ENCODE data around the gene RNF133. TPM values are rescaled to one million over a fixed set of nuclear protein-coding genes. Genes with fewer than 3 reads are reported as not detected.
"Not testable (repeated sequence)": the region's sequence is repeated elsewhere in the genome, so short reads cannot be mapped to it uniquely, and the experiment has no call there.

RNF133 gene
- total and polyA plus RNA-seq, 4 donors: 0.88 to 1.2 TPM; not detected in 2

- not testable (repeated sequence) for H3K36me3 ChIP-seq (ENCODE audit: control insufficient read depth, insufficient read depth, low read length); DNase-seq (ENCODE audit: low read depth in 4 of 6, low spot score in 6 of 6); H3K4me3 ChIP-seq (ENCODE audit: low read depth, low read length); H3K4me1 ChIP-seq (ENCODE audit: control insufficient read depth, insufficient read depth, low read length); H3K27ac ChIP-seq (ENCODE audit: low read depth, low read length); H3K27me3 ChIP-seq (ENCODE audit: control insufficient read depth, insufficient read depth, low read length); H3K9me3 ChIP-seq (ENCODE audit: control insufficient read depth, insufficient read depth, low read length)
- 44% methylated on average over 7 of the region's 9 CpGs for WGBS (ENCODE audit: insufficient coverage)
These were observed 19.6 kb downstream of the RNF133 start for GRCh38 chr7:122679269-122679709.

- DNase-seq (ENCODE audit: low read depth in 4 of 6, low spot score in 6 of 6): no peak
- H3K36me3 ChIP-seq (ENCODE audit: control insufficient read depth, insufficient read depth, low read length): no peaks in the 10 kb centered on the region
- no peaks in the 10 kb centered on the region for H3K27me3 ChIP-seq (ENCODE audit: control insufficient read depth, insufficient read depth, low read length)
- no peaks in the 10 kb centered on the region for H3K9me3 ChIP-seq (ENCODE audit: control insufficient read depth, insufficient read depth, low read length)
- no peaks in the 10 kb centered on the region for H3K4me1 ChIP-seq (ENCODE audit: control insufficient read depth, insufficient read depth, low read length)
- WGBS (ENCODE audit: insufficient coverage): no CpG with 5 or more reads among the region's 1 CpG
- H3K4me3 ChIP-seq (ENCODE audit: low read depth, low read length): no peak overlapping the region
- no peak overlapping the region for H3K27ac ChIP-seq (ENCODE audit: low read depth, low read length)
These were observed 21.8 kb downstream of the RNF133 start for GRCh38 chr7:122677149-122677548.

GRCh38 chr7:122676466-122676865, 22.5 kb downstream of the RNF133 start:
- H3K36me3 ChIP-seq (ENCODE audit: control insufficient read depth, insufficient read depth, low read length): no peaks in the 10 kb centered on the region
- H3K27me3 ChIP-seq (ENCODE audit: control insufficient read depth, insufficient read depth, low read length): no peaks in the 10 kb centered on the region
- H3K9me3 ChIP-seq (ENCODE audit: control insufficient read depth, insufficient read depth, low read length): no peaks in the 10 kb centered on the region
- no peak overlapping the region for H3K4me3 ChIP-seq (ENCODE audit: low read depth, low read length)
- no peak for DNase-seq (ENCODE audit: low read depth in 4 of 6, low spot score in 6 of 6)
- WGBS (ENCODE audit: insufficient coverage): 33% methylated on average over 1 of the region's 2 CpGs
- H3K4me1 ChIP-seq (ENCODE audit: control insufficient read depth, insufficient read depth, low read length): no peaks in the 10 kb centered on the region
- no peak overlapping the region for H3K27ac ChIP-seq (ENCODE audit: low read depth, low read length)

- no peak for DNase-seq (ENCODE audit: low read depth in 4 of 6, low spot score in 6 of 6)
- Histone ChIP-seq H3K36me3 (ENCODE audit: control insufficient read depth, insufficient read depth, low read length) (no peaks in the 10 kb centered on the region), H3K27me3 (ENCODE audit: control insufficient read depth, insufficient read depth, low read length) (no peaks in the 10 kb centered on the region), H3K4me1 (ENCODE audit: control insufficient read depth, insufficient read depth, low read length) (no peaks in the 10 kb centered on the region), H3K9me3 (ENCODE audit: control insufficient read depth, insufficient read depth, low read length) (no peaks in the 10 kb centered on the region), H3K4me3 (ENCODE audit: low read depth, low read length) (no peak overlapping the region), H3K27ac (ENCODE audit: low read depth, low read length) (no peak overlapping the region)
- no CpG with 5 or more reads among the region's 7 CpGs for WGBS (ENCODE audit: insufficient coverage)
These were observed 23.3 kb downstream of the RNF133 start for GRCh38 chr7:122675621-122676020.

- Histone ChIP-seq H3K9me3 (ENCODE audit: control insufficient read depth, insufficient read depth, low read length) (no peaks in the 10 kb centered on the region), H3K4me3 (ENCODE audit: low read depth, low read length) (no peak overlapping the region), H3K27ac (ENCODE audit: low read depth, low read length) (peak overlapping the region; percentile 19), H3K27me3 (ENCODE audit: control insufficient read depth, insufficient read depth, low read length) (no peaks in the 10 kb centered on the region), H3K36me3 (ENCODE audit: control insufficient read depth, insufficient read depth, low read length) (no peaks in the 10 kb centered on the region), H3K4me1 (ENCODE audit: control insufficient read depth, insufficient read depth, low read length) (no peaks in the 10 kb centered on the region)
- WGBS (ENCODE audit: insufficient coverage): 81% methylated on average over 5 of the region's 7 CpGs
- peak in 1 of 6 donors; percentile 20 for DNase-seq (ENCODE audit: low read depth in 4 of 6, low spot score in 6 of 6)
These were observed 23.9 kb downstream of the RNF133 start for GRCh38 chr7:122675011-122675410.

GRCh38 chr7:122674502-122674901, 24.4 kb downstream of the RNF133 start:
- H3K27ac ChIP-seq (ENCODE audit: low read depth, low read length): no peak overlapping the region
- H3K27me3 ChIP-seq (ENCODE audit: control insufficient read depth, insufficient read depth, low read length): no peaks in the 10 kb centered on the region
- H3K4me1 ChIP-seq (ENCODE audit: control insufficient read depth, insufficient read depth, low read length): no peaks in the 10 kb centered on the region
- DNase-seq (ENCODE audit: low read depth in 4 of 6, low spot score in 6 of 6): peak in 5 of 6 donors; percentile 4 to 90 (median 12)
- H3K36me3 ChIP-seq (ENCODE audit: control insufficient read depth, insufficient read depth, low read length): no peaks in the 10 kb centered on the region
- H3K4me3 ChIP-seq (ENCODE audit: low read depth, low read length): no peak overlapping the region
- WGBS (ENCODE audit: insufficient coverage): no CpG with 5 or more reads among the region's 4 CpGs
- no peaks in the 10 kb centered on the region for H3K9me3 ChIP-seq (ENCODE audit: control insufficient read depth, insufficient read depth, low read length)

- Histone ChIP-seq H3K27ac (ENCODE audit: low read depth, low read length) (peak overlapping the region; percentile 25), H3K36me3 (ENCODE audit: control insufficient read depth, insufficient read depth, low read length) (no peaks in the 10 kb centered on the region), H3K4me3 (ENCODE audit: low read depth, low read length) (no peak overlapping the region), H3K4me1 (ENCODE audit: control insufficient read depth, insufficient read depth, low read length) (no peaks in the 10 kb centered on the region), H3K27me3 (ENCODE audit: control insufficient read depth, insufficient read depth, low read length) (no peaks in the 10 kb centered on the region), H3K9me3 (ENCODE audit: control insufficient read depth, insufficient read depth, low read length) (no peaks in the 10 kb centered on the region)
- WGBS (ENCODE audit: insufficient coverage): 96% methylated on average over 21 of the region's 21 CpGs
- DNase-seq (ENCODE audit: low read depth in 4 of 6, low spot score in 6 of 6): no peak
These were observed 25.0 kb downstream of the RNF133 start for GRCh38 chr7:122673951-122674350.

- no peak for DNase-seq (ENCODE audit: low read depth in 4 of 6, low spot score in 6 of 6)
- H3K36me3 ChIP-seq (ENCODE audit: control insufficient read depth, insufficient read depth, low read length): no peaks in the 10 kb centered on the region
- no peaks in the 10 kb centered on the region for H3K27me3 ChIP-seq (ENCODE audit: control insufficient read depth, insufficient read depth, low read length)
- no peaks in the 10 kb centered on the region for H3K9me3 ChIP-seq (ENCODE audit: control insufficient read depth, insufficient read depth, low read length)
- H3K4me1 ChIP-seq (ENCODE audit: control insufficient read depth, insufficient read depth, low read length): no peaks in the 10 kb centered on the region
- H3K27ac ChIP-seq (ENCODE audit: low read depth, low read length): no peak overlapping the region
- WGBS (ENCODE audit: insufficient coverage): 91% methylated on average over 8 of the region's 8 CpGs
- H3K4me3 ChIP-seq (ENCODE audit: low read depth, low read length): no peak overlapping the region
These were observed 26.4 kb downstream of the RNF133 start for GRCh38 chr7:122672536-122672935.

GRCh38 chr7:122663733-122664132, 35.2 kb downstream of the RNF133 start:
- Histone ChIP-seq H3K4me3 (ENCODE audit: low read depth, low read length) (no peak overlapping the region), H3K36me3 (ENCODE audit: control insufficient read depth, insufficient read depth, low read length) (no peaks in the 10 kb centered on the region), H3K9me3 (ENCODE audit: control insufficient read depth, insufficient read depth, low read length) (no peaks in the 10 kb centered on the region), H3K27ac (ENCODE audit: low read depth, low read length) (no peak overlapping the region), H3K27me3 (ENCODE audit: control insufficient read depth, insufficient read depth, low read length) (no peaks in the 10 kb centered on the region), H3K4me1 (ENCODE audit: control insufficient read depth, insufficient read depth, low read length) (no peaks in the 10 kb centered on the region)
- 100% methylated on average over 1 of the region's 2 CpGs for WGBS (ENCODE audit: insufficient coverage)
- DNase-seq (ENCODE audit: low read depth in 4 of 6, low spot score in 6 of 6): no peak

- Histone ChIP-seq H3K27me3 (ENCODE audit: control insufficient read depth, insufficient read depth, low read length) (no peaks in the 10 kb centered on the region), H3K4me1 (ENCODE audit: control insufficient read depth, insufficient read depth, low read length) (no peaks in the 10 kb centered on the region), H3K27ac (ENCODE audit: low read depth, low read length) (no peak overlapping the region)
These were observed 40.1 kb downstream of the RNF133 start for GRCh38 chr7:122658856-122659255.

More at GRCh38 chr7:122658856-122659255, 40.1 kb downstream of the RNF133 start:
- Histone ChIP-seq H3K4me3 (ENCODE audit: low read depth, low read length) (no peak overlapping the region), H3K36me3 (ENCODE audit: control insufficient read depth, insufficient read depth, low read length) (no peaks in the 10 kb centered on the region), H3K9me3 (ENCODE audit: control insufficient read depth, insufficient read depth, low read length) (no peaks in the 10 kb centered on the region)
- WGBS (ENCODE audit: insufficient coverage): no CpG with 5 or more reads among the region's 2 CpGs
- no peak for DNase-seq (ENCODE audit: low read depth in 4 of 6, low spot score in 6 of 6)
